Activated CD4-positive, alpha-beta T cell treated with anti-CD3 and anti-CD28 coated beads for 24 hours (primary cell): ENCODE results near the gene MEIS2.

Experiments
- DNase-seq, 2 donors: peaks; one replicate each; pipeline ENCODE4 v3.0.0-alpha.2; 2020; ENCODE audit warnings: low read depth in 2 of 2

MEIS2 gene

DNA sequence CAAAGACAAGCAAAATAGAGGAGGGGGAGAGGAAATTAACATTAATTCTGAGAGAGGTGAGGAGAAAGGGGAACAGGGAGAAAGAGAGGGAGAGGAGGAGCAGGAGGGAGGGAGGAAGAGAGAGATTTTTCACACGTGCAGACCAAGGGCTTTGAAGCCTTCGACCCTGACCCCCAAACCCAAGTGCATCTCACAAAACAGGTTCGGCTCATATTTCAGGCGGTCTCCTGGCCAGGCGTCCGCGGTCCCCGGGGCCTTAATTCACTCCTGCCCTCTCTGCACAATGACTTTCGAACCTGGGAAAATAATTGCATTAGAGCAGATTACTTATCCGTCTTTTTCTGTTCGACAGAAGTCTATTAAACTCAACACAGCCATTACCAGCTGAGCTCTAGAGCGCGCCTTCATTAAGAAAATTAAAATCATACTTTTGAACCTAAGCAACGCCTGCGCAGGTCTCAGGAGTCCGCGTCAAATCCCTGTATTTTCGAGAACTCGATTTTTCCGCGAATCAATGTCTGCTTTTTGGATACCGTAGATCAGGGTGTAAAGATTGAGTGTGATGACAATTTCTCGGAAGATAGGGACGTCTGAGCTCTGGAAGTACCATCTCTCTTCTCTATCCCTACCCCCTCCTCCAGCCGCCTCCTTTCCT is 220.7 kb downstream of the MEIS2 start:
- no peak for DNase-seq

DNA sequence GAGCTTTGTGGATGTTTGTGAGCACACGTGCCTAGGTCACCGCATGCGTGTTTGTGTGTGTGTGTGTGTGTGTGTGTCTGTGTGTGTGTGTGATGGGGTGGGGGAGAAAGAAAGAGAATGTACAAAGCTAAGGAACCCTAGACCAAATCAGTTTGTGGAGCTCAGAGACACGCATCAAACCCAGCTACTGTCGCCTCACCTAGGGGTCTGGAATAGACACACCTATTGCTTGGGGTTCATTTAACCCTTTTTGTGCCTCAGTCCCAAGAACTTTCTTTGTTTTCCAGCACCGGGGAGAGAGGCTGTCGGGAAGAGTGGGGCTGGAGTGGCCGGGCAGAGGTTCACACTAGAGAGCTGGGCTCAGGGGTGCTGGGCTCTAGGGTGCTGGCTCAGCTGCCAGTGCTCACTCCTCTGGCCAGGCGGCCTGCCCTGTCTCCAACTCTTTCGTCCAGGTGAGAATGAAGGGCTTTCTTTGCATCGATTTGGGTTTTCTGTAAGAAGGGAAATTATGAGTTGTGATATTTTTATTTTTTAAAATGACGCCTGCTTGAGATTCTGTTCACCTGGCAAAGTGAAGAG is 221.6 kb downstream of the MEIS2 start:
- DNase-seq: no peak

DNA sequence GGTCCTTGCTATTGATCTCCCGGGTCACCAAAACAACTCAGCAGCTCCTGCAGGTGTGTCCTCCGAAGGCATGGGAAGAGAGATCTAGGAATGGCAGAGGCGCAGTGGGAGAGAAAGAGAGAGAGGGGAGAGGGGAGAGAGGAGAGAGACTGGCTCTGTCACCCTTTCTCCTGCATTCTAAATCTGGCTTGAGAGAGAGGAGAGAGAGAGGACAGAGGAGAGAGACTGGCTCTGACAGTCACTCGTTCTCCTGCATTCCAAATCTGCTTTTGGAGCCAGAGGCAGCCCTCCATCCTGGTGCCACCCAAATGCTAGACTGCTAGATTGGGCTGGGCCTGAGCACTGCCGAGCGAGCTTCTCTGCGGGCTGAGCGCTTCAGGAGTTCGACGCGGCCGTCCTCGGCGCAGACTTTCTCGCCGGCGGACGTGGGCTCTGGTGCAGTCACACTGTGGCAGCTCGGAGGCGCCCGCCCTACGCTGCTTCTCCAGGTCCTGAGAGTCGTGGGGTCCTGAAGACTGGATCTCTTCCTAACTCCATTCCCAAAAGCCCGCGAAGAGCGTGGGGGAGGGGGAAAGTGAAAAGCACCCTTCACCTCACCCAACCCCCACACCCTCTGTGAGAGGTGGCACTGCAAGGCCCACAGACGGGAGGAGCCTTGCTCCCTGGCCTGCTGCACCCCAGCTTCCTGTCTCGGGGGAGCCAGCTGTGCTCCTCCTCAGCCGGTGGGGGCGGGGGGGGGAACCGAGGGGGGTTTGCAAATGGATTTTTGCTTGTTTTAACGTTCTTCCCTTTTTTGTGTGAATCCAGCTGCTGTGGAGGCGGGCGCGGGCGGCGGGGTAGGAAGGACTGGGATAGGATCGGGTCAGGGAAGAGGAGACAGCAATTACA is 222.3 kb downstream of the MEIS2 start:
- DNase-seq: no peak

DNA sequence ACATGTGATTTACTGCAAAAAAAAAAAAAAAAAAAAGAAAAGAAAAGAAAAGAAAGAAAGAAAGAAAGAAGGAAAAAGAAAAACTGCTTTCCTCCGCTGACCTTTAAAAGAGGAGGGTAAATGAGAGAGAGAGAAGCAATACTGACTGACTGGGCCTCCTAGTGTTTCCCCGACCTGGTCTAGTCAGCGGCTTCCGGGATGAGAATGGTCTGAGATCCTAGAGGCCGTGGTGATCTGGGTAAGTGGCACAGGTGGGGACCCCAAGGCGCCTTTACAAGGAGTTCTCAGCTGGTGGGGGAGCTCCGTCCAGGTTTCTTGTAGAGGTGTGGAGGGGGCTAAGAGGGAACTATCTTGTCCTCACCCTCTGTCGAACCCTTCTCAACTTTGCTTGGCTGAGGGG is 223.1 kb downstream of the MEIS2 start:
- no peak for DNase-seq

DNA sequence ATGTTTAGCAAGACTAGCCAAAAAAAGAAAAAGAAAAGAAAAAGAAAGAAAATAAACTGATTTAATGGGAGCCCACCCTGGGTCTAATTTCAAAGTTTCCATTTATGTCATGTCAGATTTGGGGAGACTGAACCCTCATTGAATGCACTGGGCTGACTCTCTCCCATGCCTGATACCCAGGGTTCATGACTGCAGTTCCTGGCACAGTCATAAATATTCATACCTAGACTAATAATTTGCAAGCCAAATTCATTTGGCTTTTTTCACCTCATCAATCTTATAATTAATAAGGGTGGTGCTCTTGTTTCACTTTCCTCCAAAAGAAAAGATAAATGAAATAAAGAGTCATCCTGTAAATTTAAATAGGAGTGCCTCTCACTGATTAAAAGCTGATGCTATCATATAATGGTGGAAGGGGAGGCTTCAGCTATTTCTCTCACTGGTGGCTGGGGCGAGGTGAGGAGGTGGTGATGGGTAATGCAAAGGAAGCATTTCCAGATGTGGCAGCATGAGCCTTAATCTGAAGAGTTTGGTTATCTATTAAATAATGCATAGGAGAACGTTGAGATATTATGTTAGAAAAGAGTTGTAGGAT is 224.5 kb downstream of the MEIS2 start:
- no peak for DNase-seq

DNA sequence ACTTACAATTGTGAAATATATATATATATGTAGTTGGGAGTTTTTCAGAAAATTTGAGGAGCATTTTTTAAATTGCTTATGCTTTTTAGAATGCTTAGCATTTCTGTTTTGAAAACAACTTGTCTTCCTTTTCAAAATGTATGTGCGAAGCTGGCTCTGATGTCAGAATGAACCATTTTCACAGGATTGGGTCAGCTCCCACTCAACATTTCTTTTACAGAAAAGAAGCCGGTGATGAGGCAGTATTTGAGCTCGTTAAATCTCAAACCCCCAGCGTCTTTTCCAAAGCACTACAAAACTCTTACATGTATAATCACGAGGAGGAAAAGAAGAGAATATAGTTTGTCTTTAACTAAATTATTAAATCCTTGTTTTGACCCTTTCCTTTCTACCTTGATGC is 225.4 kb downstream of the MEIS2 start:
- DNase-seq: no peak

DNA sequence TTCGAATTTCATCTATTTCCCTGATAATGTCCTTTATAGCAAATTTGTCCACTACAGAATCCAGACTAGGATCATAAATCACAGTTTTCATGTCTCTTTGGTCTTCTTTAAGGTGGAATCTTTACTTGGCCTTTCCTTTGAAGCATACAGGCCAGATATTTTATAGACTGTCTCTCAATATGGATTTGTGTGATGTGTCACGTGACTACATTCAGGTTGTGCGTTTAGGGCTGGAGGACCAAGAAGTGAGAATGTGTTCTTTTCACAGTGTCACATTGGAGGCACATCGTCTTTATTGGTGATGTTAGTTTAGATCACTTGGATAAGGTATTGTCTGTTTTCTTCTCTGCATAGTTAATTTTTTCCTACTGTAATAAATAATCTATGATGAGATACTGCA is 232.9 kb downstream of the MEIS2 start:
- no peak for DNase-seq

DNA sequence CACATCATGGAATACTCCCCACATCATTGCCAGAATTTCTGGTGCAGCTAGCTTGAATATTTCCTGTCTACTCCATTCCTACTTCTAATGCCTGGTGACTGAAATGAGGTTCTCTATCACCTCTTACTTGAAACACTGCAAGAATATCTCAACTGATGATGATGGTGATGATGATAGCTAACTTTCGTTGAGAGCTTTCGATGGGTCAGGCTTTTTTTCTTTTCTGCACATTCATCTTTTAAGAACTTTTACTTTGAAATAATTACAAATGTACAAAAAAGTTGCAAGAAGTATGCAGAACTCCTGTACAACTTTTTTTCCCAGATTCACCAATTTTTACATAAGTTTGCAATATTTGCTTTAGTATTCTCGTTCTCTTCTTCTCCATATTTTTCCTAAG is 233.5 kb downstream of the MEIS2 start:
- DNase-seq: no peak

DNA sequence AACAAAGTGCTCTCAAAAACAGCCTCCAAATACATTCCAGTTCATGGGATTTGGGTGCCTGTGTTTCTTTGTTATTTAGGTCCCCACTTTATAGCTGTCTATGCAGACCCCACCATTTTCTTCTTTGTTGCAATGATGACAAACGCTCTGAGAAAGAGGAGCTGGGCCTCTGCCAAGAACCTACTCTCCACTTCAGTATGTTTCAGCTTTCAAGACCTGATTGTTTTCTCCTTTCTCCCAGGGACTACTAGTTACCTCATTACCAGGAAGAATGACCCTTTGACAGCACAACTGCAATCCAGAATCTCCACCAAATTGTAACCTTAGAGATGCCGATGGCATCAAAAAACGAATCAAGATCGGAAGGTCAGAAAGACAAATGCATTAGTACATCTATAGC is 236.8 kb downstream of the MEIS2 start:
- DNase-seq: no peak

DNA sequence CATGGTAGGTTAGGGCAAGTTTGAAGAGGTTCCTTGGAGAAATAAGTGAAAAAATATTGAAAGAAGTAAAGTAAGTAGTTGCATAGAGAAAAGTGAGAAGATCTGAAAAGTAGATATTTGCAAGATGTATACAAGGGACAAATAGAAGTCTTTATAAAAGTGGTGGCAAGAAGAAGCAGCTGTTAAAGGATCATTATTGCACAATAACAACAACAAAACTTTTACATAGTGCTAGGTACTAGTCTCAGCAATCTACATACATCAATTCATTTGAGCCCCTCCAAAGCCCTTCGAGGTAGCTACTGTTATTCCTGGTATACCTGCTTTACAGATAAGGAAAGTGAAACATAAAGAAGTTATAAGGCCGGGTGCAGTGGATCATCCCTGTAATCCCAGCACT is 239.6 kb downstream of the MEIS2 start:
- DNase-seq: no peak

DNA sequence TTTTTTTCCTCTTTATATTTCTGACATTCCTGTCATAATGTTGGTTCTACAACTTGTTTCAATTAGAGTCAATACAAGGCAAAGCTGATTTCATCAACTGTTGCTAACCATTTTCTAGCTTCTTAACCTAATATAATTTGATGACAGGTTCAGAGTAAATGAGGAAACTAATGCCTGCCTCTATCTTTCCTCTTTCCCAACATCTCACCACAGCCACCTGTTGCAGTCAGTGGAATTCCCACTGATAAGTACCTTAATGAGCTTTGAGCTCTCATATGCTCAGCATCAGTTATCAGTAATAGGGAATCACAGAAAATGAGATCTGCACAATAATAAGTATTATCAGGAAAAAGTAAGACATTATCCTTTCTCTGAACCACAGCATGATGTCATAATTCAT is 241.9 kb downstream of the MEIS2 start:
- DNase-seq: no peak

DNA sequence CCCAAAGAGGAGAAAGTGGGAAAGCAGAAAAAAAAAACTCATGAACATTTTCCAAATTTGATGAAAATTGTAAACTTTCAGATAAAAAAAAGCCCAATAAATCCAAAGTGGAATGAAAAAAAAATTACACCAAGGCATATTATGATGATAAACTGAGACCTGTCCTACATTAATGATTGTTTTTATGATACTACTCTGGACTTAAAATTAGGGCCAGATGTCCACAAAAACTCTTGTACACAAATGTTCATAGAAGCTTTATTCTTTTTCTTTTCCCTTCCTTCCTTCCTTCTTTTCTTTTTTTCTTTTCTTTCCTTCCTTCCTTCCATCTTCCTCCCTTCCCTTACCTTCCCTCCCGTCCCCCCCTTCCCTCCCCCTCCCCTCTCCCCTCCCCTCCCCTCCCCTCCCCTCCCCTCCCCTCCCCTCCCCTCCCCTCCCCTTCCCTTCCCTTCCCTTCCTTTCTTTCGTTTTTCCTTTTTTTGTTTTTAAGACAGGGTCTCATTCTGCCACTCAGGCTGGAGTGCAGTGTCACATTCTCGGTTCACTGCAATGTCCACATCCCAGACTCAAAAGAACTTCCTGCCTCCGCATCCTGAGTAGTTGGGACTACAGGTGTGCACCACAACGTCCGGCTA is 243.9 kb downstream of the MEIS2 start:
- DNase-seq: no peak

DNA sequence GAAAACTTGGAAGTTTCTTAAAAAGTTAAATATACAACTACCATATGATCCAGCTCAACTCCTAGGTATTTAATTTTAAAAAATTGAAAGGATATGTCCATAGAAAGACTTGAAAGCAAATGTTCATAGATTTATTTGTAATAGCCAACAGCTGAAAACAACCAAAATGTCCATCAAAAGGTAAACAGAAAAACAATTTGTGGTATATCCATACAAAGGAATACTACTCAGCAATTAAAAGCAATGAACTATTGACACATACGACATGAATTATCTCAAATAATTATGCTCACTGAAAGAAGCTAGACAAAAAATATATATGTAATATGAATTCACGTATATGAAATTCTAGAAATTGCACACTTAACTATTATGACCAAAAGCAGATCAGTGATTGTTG is 249.5 kb downstream of the MEIS2 start:
- DNase-seq: no peak

DNA sequence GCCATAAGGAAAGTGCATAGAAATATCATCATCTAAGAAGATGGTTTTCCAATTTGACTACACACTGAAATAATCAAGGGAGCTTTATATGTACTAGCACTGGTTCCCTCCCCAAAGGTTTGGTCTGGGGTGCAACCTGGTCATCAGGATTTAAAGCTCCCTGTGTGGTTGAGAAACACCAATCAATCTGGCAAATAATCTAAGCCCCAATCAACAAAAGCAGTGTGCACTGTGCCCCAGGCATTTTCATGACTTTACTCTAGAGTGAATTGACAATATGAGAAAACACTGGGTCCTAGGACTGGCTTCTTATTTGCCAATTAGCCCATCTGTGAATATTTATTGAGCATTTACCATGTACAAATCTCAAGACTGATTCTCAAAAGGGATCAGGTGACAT is 255.1 kb downstream of the MEIS2 start:
- DNase-seq: no peak

DNA sequence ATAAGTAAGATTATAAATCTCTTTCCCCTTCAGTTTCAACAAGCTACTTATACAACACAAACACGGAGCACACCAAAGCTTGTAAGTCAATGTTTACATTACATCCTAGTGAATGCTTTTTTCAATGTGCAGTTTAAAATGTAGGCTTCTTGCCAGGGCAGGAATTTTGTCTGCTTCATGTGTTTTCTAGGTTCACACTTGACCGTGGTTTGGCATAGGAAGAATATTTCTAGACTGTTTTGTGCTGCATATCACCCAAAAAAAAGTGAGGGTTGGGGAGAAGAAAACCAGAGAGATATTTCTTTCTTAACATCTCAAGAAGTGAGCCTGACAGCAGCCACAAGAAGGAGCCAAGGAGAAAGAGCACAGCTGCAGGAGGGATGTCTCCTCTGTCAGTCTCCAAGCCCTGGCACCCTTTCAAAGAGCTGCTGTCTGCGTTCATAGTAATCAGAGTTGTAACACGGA is 255.8 kb downstream of the MEIS2 start:
- DNase-seq: no peak

DNA sequence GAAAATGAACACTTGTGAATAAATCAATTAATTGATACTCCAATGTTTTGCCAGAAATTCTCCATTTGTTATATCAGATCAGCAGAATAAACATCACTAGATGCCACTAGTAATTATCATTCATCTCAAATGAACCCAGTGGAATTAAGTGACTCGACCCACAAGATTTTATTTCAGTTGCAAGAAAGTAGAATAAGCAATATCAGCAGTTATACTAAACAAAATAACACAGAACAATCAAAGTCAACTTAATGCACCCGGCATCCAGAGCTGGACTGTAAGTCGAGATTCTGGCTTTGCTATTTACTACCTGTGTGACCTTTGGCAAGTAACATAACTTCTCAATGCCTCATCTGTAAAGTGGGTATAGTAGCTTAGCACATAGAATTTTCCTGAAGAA is 256.5 kb downstream of the MEIS2 start:
- DNase-seq: no peak

DNA sequence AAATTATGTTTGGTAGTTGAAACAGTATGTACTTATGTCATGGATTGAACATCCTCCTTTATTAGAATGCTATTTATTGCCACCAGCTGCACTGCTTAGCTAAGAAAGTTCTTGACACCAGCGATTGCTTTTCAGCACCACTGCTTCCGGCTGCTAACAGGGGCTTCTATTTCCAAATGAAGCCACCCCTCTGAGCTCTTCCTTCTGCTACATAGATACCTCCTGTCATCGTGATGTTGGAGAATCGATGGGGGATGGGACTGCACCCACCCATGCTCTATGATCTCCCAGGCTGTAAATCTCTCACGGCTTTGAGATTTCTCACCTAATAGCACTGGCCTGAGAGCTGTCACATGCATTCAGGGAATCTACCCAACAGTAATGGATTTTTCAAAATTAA is 259.2 kb downstream of the MEIS2 start:
- DNase-seq: no peak
